Medulla oblongata (tissue), 1 donor: Measurements from ENCODE around the gene OR13A1.
"Not testable (repeated sequence)": the region's sequence is repeated elsewhere in the genome, so short reads cannot be mapped to it uniquely, and the experiment has no call there.

Experiments
- DNase-seq: peaks from one replicate; pipeline ENCODE4 v3.0.0-alpha.2; 2015; ENCODE audit errors: extremely low spot score

OR13A1 gene

GRCh38 chr10:45282061-45282460 lies 33.3 kb downstream of the OR13A1 start:
- DNase-seq, result no peak

GRCh38 chr10:45280113-45280760 lies 35.2 kb downstream of the OR13A1 start:
- DNase-seq, result no peak

- DNase-seq, result no peak
Measured at GRCh38 chr10:45279682-45280081, 35.7 kb downstream of the OR13A1 start.

- DNase-seq, result no peak
Measured at GRCh38 chr10:45278860-45279498, 36.4 kb downstream of the OR13A1 start.

- not testable (repeated sequence) for DNase-seq
Measured at GRCh38 chr10:45276146-45276545, 39.3 kb downstream of the OR13A1 start.

- DNase-seq, result no peak
Measured at GRCh38 chr10:45274364-45274763, 41.0 kb downstream of the OR13A1 start.

GRCh38 chr10:45267777-45268176 lies 47.6 kb downstream of the OR13A1 start:
- DNase-seq, result not testable (repeated sequence)

GRCh38 chr10:45265996-45266395 lies 49.4 kb downstream of the OR13A1 start:
- DNase-seq, result no peak

- no peak for DNase-seq
Measured at GRCh38 chr10:45261946-45262345, 53.5 kb downstream of the OR13A1 start.

- no peak for DNase-seq
Measured at GRCh38 chr10:45261243-45261775, 54.1 kb downstream of the OR13A1 start.

GRCh38 chr10:45260635-45261034 lies 54.8 kb downstream of the OR13A1 start:
- DNase-seq, result not testable (repeated sequence)

GRCh38 chr10:45259786-45260495 lies 55.5 kb downstream of the OR13A1 start:
- not testable (repeated sequence) for DNase-seq

- no peak for DNase-seq
Measured at GRCh38 chr10:45257600-45257999, 57.8 kb downstream of the OR13A1 start.

GRCh38 chr10:45256246-45256645 lies 59.2 kb downstream of the OR13A1 start:
- no peak for DNase-seq

- no peak for DNase-seq
Measured at GRCh38 chr10:45255706-45256105, 59.7 kb downstream of the OR13A1 start.

GRCh38 chr10:45254892-45255291 lies 60.5 kb downstream of the OR13A1 start:
- DNase-seq, result no peak

- no peak for DNase-seq
Measured at GRCh38 chr10:45253183-45253914, 62.1 kb downstream of the OR13A1 start.
